Measurements from ENCODE around the gene ADARB1. TPM values are rescaled to one million over a fixed set of nuclear protein-coding genes. Genes with fewer than 3 reads are reported as not detected.

Gene ADARB1
- total and polyA plus RNA-seq, 4 experiments from 2014 or later, result 4.6 to 50.0 (median 30.9) TPM

GRCh38 chr21:45153358-45154318 is 79.3 kb downstream of the ADARB1 start:
- Histone ChIP-seq H3K4me1 (ENCODE audit: insufficient read depth, low read length) (peaks cover 38% of the 10 kb centered on the region), H3K9me3 (ENCODE audit: control insufficient read depth in 1 of 2, low read length in 2 of 2) (no peaks in the 10 kb centered on the region), H3K36me3 (ENCODE audit: insufficient read depth, low read length) (no peaks in the 10 kb centered on the region), H3K4me3 (ENCODE audit: low read length in 2 of 2) (no peak overlapping the region), H3K27me3 (ENCODE audit: insufficient read depth, low read length) (no peaks in the 10 kb centered on the region), H3K27ac (ENCODE audit: low read depth, low read length) (peak overlapping the region; percentile 11)
- H3K9me3 Mint-ChIP-seq, result no peaks in the 10 kb centered on the region
- ChIA-PET POLR2A (ENCODE audit: partially characterized antibody) (no interaction called here), CTCF (ENCODE audit: partially characterized antibody) (interaction anchor here (0.7 to 2.8 kb wide), 4 partner anchors 10 to 131 kb away, joined by 3 to 26 read pairs (median 12); no protein-coding TSS in a partner anchor)
- peak overlapping the region; percentile 46 to 93 (median 83) for H3K27ac Mint-ChIP-seq
- peaks cover 13 to 23% of the 10 kb centered on the region in 2 donors for H3K36me3 Mint-ChIP-seq
- H3K4me1 Mint-ChIP-seq, result peaks cover 32 to 60% (median 49%) of the 10 kb centered on the region in 4 donors
- H3K4me3 Mint-ChIP-seq, result peak overlapping the region in 7 of 8 donors; percentile 48 to 67 (median 60)
- intact Hi-C loops (cut with micrococcal nuclease), result loop anchor here (5.0 kb wide), 1 partner anchor 134 kb away; the partner anchor contains the start of gene POFUT2
- no peaks in the 10 kb centered on the region for H3K27me3 Mint-ChIP-seq
- DNase-seq, result peak in 3 of 5 donors; percentile 16 to 21 (median 20)

- Mint-ChIP-seq H3K36me3 (peaks cover 11 to 24% of the 10 kb centered on the region in 2 donors), H3K9me3 (no peaks in the 10 kb centered on the region), H3K27me3 (no peaks in the 10 kb centered on the region), H3K4me3 (peak overlapping the region in 5 of 8 donors; percentile 14 to 57 (median 39)), H3K4me1 (peaks cover 32 to 60% (median 49%) of the 10 kb centered on the region in 4 donors), H3K27ac (peak overlapping the region; percentile 51 to 94 (median 65))
- intact Hi-C loops (cut with micrococcal nuclease), result loop anchor here (5.0 kb wide), 1 partner anchor 132 kb away; the partner anchor contains the start of gene POFUT2
- POLR2A ChIA-PET (ENCODE audit: partially characterized antibody), result no interaction called here
- H3K27ac ChIP-seq (ENCODE audit: low read depth, low read length), result no peak overlapping the region
- peak; percentile 36 to 70 (median 50) for DNase-seq
- CTCF ChIA-PET (ENCODE audit: partially characterized antibody), result no interaction called here
- no peaks in the 10 kb centered on the region for H3K27me3 ChIP-seq (ENCODE audit: insufficient read depth, low read length)
- H3K36me3 ChIP-seq (ENCODE audit: insufficient read depth, low read length), result no peaks in the 10 kb centered on the region
- peaks cover 38% of the 10 kb centered on the region for H3K4me1 ChIP-seq (ENCODE audit: insufficient read depth, low read length)
- H3K9me3 ChIP-seq (ENCODE audit: control insufficient read depth in 1 of 2, low read length in 2 of 2), result no peaks in the 10 kb centered on the region
- H3K4me3 ChIP-seq (ENCODE audit: low read length in 2 of 2), result no peak overlapping the region
Measured at GRCh38 chr21:45154511-45155508, 80.4 kb downstream of the ADARB1 start.

- peaks cover 11 to 29% of the 10 kb centered on the region in 2 donors for H3K36me3 Mint-ChIP-seq
- H3K27ac Mint-ChIP-seq, result no peak overlapping the region
- H3K4me3 ChIP-seq (ENCODE audit: low read length in 2 of 2), result no peak overlapping the region
- no peaks in the 10 kb centered on the region for H3K36me3 ChIP-seq (ENCODE audit: insufficient read depth, low read length)
- intact Hi-C loops (cut with micrococcal nuclease), result no loop called here
- CTCF ChIA-PET (ENCODE audit: partially characterized antibody), result no interaction called here
- no peaks in the 10 kb centered on the region for H3K27me3 ChIP-seq (ENCODE audit: insufficient read depth, low read length)
- H3K9me3 ChIP-seq (ENCODE audit: control insufficient read depth in 1 of 2, low read length in 2 of 2), result no peaks in the 10 kb centered on the region
- H3K27ac ChIP-seq (ENCODE audit: low read depth, low read length), result no peak overlapping the region
- H3K4me3 Mint-ChIP-seq, result no peak overlapping the region
- H3K4me1 Mint-ChIP-seq, result peaks cover 32 to 56% (median 47%) of the 10 kb centered on the region in 4 donors
- peaks cover 38% of the 10 kb centered on the region for H3K4me1 ChIP-seq (ENCODE audit: insufficient read depth, low read length)
- POLR2A ChIA-PET (ENCODE audit: partially characterized antibody), result no interaction called here
- H3K27me3 Mint-ChIP-seq, result no peaks in the 10 kb centered on the region
- no peaks in the 10 kb centered on the region for H3K9me3 Mint-ChIP-seq
- DNase-seq, result no peak
Measured at GRCh38 chr21:45155910-45156309, 81.5 kb downstream of the ADARB1 start.

GRCh38 chr21:45156459-45156858 is 82.1 kb downstream of the ADARB1 start:
- DNase-seq, result no peak
- POLR2A ChIA-PET (ENCODE audit: partially characterized antibody), result no interaction called here
- Mint-ChIP-seq H3K36me3 (peaks cover 11 to 29% of the 10 kb centered on the region in 2 donors), H3K9me3 (no peaks in the 10 kb centered on the region), H3K4me3 (no peak overlapping the region), H3K4me1 (peaks cover 32 to 50% (median 45%) of the 10 kb centered on the region in 4 donors), H3K27ac (no peak overlapping the region), H3K27me3 (no peaks in the 10 kb centered on the region)
- intact Hi-C loops (cut with micrococcal nuclease), result no loop called here
- Histone ChIP-seq H3K9me3 (ENCODE audit: control insufficient read depth in 1 of 2, low read length in 2 of 2) (no peaks in the 10 kb centered on the region), H3K27ac (ENCODE audit: low read depth, low read length) (no peak overlapping the region), H3K4me3 (ENCODE audit: low read length in 2 of 2) (no peak overlapping the region), H3K36me3 (ENCODE audit: insufficient read depth, low read length) (no peaks in the 10 kb centered on the region), H3K27me3 (ENCODE audit: insufficient read depth, low read length) (no peaks in the 10 kb centered on the region), H3K4me1 (ENCODE audit: insufficient read depth, low read length) (peaks cover 38% of the 10 kb centered on the region)
- CTCF ChIA-PET (ENCODE audit: partially characterized antibody), result no interaction called here

DNA sequence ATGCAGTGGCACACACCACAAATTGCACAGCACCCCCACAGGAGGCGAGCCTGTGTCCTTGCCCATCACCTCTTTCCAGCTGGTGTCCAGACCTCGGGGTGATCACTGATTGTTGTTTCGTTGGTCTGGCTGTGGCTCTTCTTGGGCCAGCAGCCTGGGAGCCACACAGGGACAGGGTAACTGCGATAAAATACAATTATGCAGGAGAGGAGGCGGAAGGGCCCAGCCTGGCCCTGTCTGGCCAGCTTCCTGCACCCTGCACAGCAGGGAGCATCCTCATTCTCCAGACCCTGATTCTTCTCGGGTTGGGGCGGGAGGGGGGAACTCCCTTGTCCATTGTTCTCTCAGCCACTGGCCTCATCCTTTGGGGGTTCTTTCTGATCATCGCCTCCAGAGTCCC is 83.6 kb downstream of the ADARB1 start:
- Mint-ChIP-seq H3K27me3 (no peaks in the 10 kb centered on the region), H3K4me1 (peaks cover 20 to 35% (median 32%) of the 10 kb centered on the region in 4 donors), H3K27ac (no peak overlapping the region), H3K36me3 (peaks cover 9 to 35% of the 10 kb centered on the region in 2 donors), H3K4me3 (no peak overlapping the region), H3K9me3 (no peaks in the 10 kb centered on the region)
- POLR2A ChIA-PET (ENCODE audit: partially characterized antibody), result no interaction called here
- Histone ChIP-seq H3K27me3 (ENCODE audit: insufficient read depth, low read length) (no peaks in the 10 kb centered on the region), H3K9me3 (ENCODE audit: control insufficient read depth in 1 of 2, low read length in 2 of 2) (no peaks in the 10 kb centered on the region), H3K27ac (ENCODE audit: low read depth, low read length) (no peak overlapping the region), H3K36me3 (ENCODE audit: insufficient read depth, low read length) (no peaks in the 10 kb centered on the region), H3K4me1 (ENCODE audit: insufficient read depth, low read length) (peaks cover 25% of the 10 kb centered on the region), H3K4me3 (ENCODE audit: low read length in 2 of 2) (no peak overlapping the region)
- DNase-seq, result no peak
- intact Hi-C loops (cut with micrococcal nuclease), result no loop called here
- CTCF ChIA-PET (ENCODE audit: partially characterized antibody), result no interaction called here

DNA sequence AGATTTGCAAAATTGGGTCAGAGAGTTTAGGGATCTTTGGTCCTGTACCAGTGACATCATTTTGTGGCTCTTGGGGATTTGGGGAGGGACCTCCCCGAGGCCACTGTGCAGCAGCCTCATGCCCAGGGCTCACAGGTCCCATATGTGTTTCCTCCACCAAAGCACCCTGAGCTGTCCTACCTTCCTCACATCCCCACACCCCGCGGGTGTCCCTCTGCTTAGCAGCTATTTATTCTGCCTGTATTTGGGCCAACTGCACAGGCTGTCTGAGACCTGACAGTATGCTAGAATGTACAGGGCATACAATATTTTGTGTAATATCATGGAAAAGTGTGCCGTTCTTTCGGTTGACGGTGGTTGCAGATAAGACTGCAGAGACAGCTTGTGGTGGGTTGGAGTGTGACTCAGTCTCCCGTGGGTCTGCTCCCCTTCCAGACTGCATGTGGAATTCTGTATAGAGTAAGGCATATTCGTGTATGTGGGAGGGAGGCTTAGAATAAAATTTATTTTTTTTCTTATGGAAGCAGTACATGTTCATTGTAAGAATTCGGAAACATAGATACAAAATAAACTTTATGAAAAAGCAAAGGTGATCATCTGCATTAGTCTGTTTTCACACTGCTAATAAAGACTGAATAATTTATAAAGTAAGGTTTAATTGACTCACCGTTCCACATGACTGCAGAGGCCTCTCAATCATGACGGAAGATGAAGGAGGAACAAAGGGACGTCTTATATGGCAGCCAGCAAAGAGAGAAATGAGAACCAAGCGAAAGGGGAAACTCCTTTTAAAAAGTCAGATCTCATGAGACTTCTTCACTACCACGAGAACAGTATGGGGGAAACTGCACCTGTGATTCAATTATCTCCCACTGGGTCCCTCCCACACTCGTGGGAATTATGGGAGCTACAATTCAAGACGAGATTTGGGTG is 84.4 kb downstream of the ADARB1 start:
- H3K9me3 ChIP-seq (ENCODE audit: control insufficient read depth in 1 of 2, low read length in 2 of 2), result no peaks in the 10 kb centered on the region
- Mint-ChIP-seq H3K4me3 (no peak overlapping the region), H3K9me3 (no peaks in the 10 kb centered on the region), H3K4me1 (peaks cover 14 to 27% (median 25%) of the 10 kb centered on the region in 4 donors), H3K27me3 (no peaks in the 10 kb centered on the region), H3K27ac (peak overlapping the region in 3 of 7 donors; percentile 46 to 70 (median 60)), H3K36me3 (peaks cover 10 to 35% of the 10 kb centered on the region in 2 donors)
- H3K27me3 ChIP-seq (ENCODE audit: insufficient read depth, low read length), result no peaks in the 10 kb centered on the region
- no peak overlapping the region for H3K27ac ChIP-seq (ENCODE audit: low read depth, low read length)
- DNase-seq, result no peak
- no peaks in the 10 kb centered on the region for H3K36me3 ChIP-seq (ENCODE audit: insufficient read depth, low read length)
- POLR2A ChIA-PET (ENCODE audit: partially characterized antibody), result no interaction called here
- CTCF ChIA-PET (ENCODE audit: partially characterized antibody), result no interaction called here
- intact Hi-C loops (cut with micrococcal nuclease), result no loop called here
- no peak overlapping the region for H3K4me3 ChIP-seq (ENCODE audit: low read length in 2 of 2)
- H3K4me1 ChIP-seq (ENCODE audit: insufficient read depth, low read length), result peaks cover 17% of the 10 kb centered on the region
